ENCODE measurements around the gene ATP11A.

DNA sequence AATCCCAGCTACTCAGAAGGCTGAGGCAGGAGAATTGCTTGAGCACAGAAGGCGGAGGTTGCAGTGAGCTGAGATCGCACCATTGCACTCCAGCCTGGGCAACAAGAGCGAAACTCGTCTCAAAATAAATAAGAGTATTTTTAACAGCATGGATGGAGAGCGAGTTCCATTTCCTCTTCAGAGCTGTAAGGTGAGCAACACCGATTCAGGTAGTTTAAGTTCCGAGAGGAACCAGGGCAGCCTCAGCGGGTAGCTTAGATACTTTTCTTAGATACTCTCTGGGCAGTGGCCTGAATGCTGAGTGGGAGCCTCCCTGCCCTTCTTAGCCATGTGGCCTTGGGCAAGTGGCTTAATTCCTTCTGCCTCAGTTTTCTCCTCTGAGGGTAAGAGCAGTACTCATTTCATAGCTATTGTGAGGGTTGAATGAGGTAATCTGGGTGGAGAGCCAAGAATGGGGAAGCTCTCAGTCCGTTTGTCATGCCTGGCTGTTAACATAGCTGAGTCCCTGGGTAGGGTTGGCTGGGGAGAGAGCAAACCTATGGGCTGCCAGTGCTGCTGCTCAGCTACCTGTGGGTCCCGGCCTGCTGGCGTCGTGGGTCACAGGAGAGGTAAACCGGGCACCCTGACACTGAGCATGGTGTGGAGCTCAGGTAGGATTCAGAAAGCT, 4.1 kb downstream of the ATP11A start:
- TF ChIP-seq, protein P1, sequence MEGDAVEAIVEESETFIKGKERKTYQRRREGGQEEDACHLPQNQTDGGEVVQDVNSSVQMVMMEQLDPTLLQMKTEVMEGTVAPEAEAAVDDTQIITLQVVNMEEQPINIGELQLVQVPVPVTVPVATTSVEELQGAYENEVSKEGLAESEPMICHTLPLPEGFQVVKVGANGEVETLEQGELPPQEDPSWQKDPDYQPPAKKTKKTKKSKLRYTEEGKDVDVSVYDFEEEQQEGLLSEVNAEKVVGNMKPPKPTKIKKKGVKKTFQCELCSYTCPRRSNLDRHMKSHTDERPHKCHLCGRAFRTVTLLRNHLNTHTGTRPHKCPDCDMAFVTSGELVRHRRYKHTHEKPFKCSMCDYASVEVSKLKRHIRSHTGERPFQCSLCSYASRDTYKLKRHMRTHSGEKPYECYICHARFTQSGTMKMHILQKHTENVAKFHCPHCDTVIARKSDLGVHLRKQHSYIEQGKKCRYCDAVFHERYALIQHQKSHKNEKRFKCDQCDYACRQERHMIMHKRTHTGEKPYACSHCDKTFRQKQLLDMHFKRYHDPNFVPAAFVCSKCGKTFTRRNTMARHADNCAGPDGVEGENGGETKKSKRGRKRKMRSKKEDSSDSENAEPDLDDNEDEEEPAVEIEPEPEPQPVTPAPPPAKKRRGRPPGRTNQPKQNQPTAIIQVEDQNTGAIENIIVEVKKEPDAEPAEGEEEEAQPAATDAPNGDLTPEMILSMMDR (IDR thresholded peaks at IDR 0.05): no peak
- TF ChIP-seq POLR2A (IDR thresholded peaks at IDR 0.05) (no peak), POLR2AphosphoS5 (IDR thresholded peaks at IDR 0.05) (no peak), EP300 (IDR thresholded peaks at IDR 0.05) (no peak)

Data from sigmoid colon (tissue), 4 donors.